Lung (tissue), 12 donors: ENCODE data around the gene SGPP1. TPM values are rescaled to one million over a fixed set of nuclear protein-coding genes. Genes with fewer than 3 reads are reported as not detected.

Experiments used
- ATAC-seq: fragments of 200-7000 bp; cut with Tn5 transposase; one replicate; pipeline ENCODE4 v1.9.1; 2020; ENCODE audit warnings: moderate number of reproducible peaks; ENCODE audit not compliant: insufficient read depth, low FRiP score
- DNase-seq, 3 donors: peaks; one replicate each; pipeline ENCODE4 v3.0.0-alpha.2; 2013 to 2017
- H3K27ac ChIP-seq, 2 donors: one replicate each; pipeline ENCODE4 v1.5.1; 2013; ENCODE audit warnings: mild to moderate bottlenecking in 2 of 2, moderate library complexity in 2 of 2, control low read depth in 1 of 2, inconsistent platforms in 1 of 2, low read depth in 1 of 2, low read length in 1 of 2
- H3K27me3 ChIP-seq, 3 donors: one replicate each; pipeline ENCODE4 v1.5.1; 2013; ENCODE audit warnings: low read length in 2 of 3; ENCODE audit not compliant: control insufficient read depth in 3 of 3, insufficient read depth in 3 of 3
- H3K36me3 ChIP-seq, 4 donors: one replicate each; pipeline ENCODE4 v1.5.1; 2013; ENCODE audit warnings: low read length in 4 of 4, mild to moderate bottlenecking in 1 of 4, moderate library complexity in 1 of 4; ENCODE audit not compliant: control insufficient read depth in 4 of 4, insufficient read depth in 4 of 4
- H3K4me1 ChIP-seq, 5 donors: one replicate each; pipeline ENCODE4 v1.5.1; 2013; ENCODE audit warnings: low read length in 5 of 5, mild to moderate bottlenecking in 2 of 5, moderate library complexity in 1 of 5; ENCODE audit not compliant: control insufficient read depth in 5 of 5, insufficient read depth in 5 of 5
- H3K4me3 ChIP-seq: one replicate; pipeline ENCODE4 v1.5.1; 2013; ENCODE audit warnings: mild to moderate bottlenecking, control low read depth, moderate library complexity
- H3K9ac ChIP-seq, 2 donors: one replicate each; pipeline ENCODE4 v1.5.1; 2013; ENCODE audit warnings: low read length in 2 of 2, control low read depth in 1 of 2; ENCODE audit not compliant: insufficient read depth in 1 of 2
- H3K9me3 ChIP-seq, 4 donors: one replicate each; pipeline ENCODE4 v1.5.1; 2013; ENCODE audit warnings: low read length in 3 of 4, mild to moderate bottlenecking in 1 of 4, moderate library complexity in 1 of 4; ENCODE audit not compliant: control insufficient read depth in 4 of 4, insufficient read depth in 3 of 4
- CTCF ChIP-seq: IDR thresholded peaks from 2 replicates; pipeline ENCODE4 v1.5.1; 2012; ENCODE audit warnings: mild to moderate bottlenecking; ENCODE audit errors: control extremely low read depth, extremely low read depth
- WGBS, 2 donors: extraction: QIAGEN DNeasy Blood & Tissue Kit; methylation state at CpG; one replicate each; pipeline ENCODE4 v1.1.7; 2013; 5-methylcytosine and 5-hydroxymethylcytosine counted together
- polyA plus RNA-seq, 2 donors: library from polyadenylated mRNA; stranded (reverse); fragments of 200-250 nt; gene quantifications; one replicate each; pipeline ENCODE4 v1.2.1, GENCODE V29; 2013
- total RNA-seq, 2 donors: library from RNA; depleted of rRNA in 1 of 2; stranded (reverse); fragments of >200 nt in 1 of 2; gene quantifications; one replicate each; pipeline ENCODE4 v1.2.1, GENCODE V29; 2014 to 2021
- donor health status: control.
- donor health status: control.
- donor health status: Bipolar disorder and iron deficiency.
- donor health status: healthy.
- donor health status: DM: yes; HTN: yes; CAD: no.

SGPP1 gene
- total and polyA plus RNA-seq, 4 donors: 7.5 to 19.5 (median 13.1) TPM

- 88 to 91% methylated on average over 3 of the region's 3 CpGs for WGBS, 2 donors
- ATAC-seq: no peak
- DNase-seq: no peak
- Histone ChIP-seq H3K4me1 (no peaks in the 10 kb centered on the region), H3K9ac (no peak overlapping the region), H3K4me3 (no peak overlapping the region), H3K27ac (no peak overlapping the region), H3K9me3 (no peaks in the 10 kb centered on the region), H3K27me3 (no peaks in the 10 kb centered on the region), H3K36me3 (no peaks in the 10 kb centered on the region)
- TF ChIP-seq CTCF: no peak
Measured at GRCh38 chr14:63745272-63745671, 17.4 kb upstream of the SGPP1 start.

GRCh38 chr14:63737582-63738006, 9.7 kb upstream of the SGPP1 start:
- DNase-seq (no peak), ATAC-seq (no peak)
- Histone ChIP-seq H3K36me3 (no peaks in the 10 kb centered on the region), H3K9me3 (no peaks in the 10 kb centered on the region), H3K9ac (no peak overlapping the region), H3K27me3 (no peaks in the 10 kb centered on the region), H3K4me3 (no peak overlapping the region), H3K27ac (no peak overlapping the region), H3K4me1 (no peaks in the 10 kb centered on the region)
- 87 to 90% methylated on average over 1 of the region's 1 CpG for WGBS, 2 donors
- TF ChIP-seq CTCF: no peak

GRCh38 chr14:63735720-63736119, 7.9 kb upstream of the SGPP1 start:
- Histone ChIP-seq H3K36me3 (no peaks in the 10 kb centered on the region), H3K4me1 (no peaks in the 10 kb centered on the region), H3K27me3 (no peaks in the 10 kb centered on the region), H3K27ac (no peak overlapping the region), H3K9me3 (no peaks in the 10 kb centered on the region), H3K4me3 (no peak overlapping the region), H3K9ac (no peak overlapping the region)
- DNase-seq (no peak), ATAC-seq (no peak)
- TF ChIP-seq CTCF: no peak
- WGBS, 2 donors: 76 to 89% methylated on average over 5 of the region's 5 CpGs

- Histone ChIP-seq H3K9me3 (no peaks in the 10 kb centered on the region), H3K27ac (no peak overlapping the region), H3K36me3 (no peaks in the 10 kb centered on the region), H3K27me3 (no peaks in the 10 kb centered on the region), H3K4me3 (no peak overlapping the region), H3K4me1 (peaks cover 0 to 18% (median 1%) of the 10 kb centered on the region in 5 donors), H3K9ac (no peak overlapping the region)
- ATAC-seq (no peak), DNase-seq (no peak)
- 82 to 92% methylated on average over 3 of the region's 3 CpGs for WGBS, 2 donors
- TF ChIP-seq CTCF: no peak
Measured at GRCh38 chr14:63730659-63731058, 2.8 kb upstream of the SGPP1 start.
